GM12801 (cell line): ENCODE results near the gene MAP3K14.

Source experiments
- TF ChIP-seq, protein P1 (sequence below): IDR thresholded peaks from one replicate; pipeline ENCODE4 v1.5.1; 2011; ENCODE audit warnings: control low read depth; ENCODE audit not compliant: insufficient read length; ENCODE audit errors: extremely low read depth

Gene MAP3K14

DNA sequence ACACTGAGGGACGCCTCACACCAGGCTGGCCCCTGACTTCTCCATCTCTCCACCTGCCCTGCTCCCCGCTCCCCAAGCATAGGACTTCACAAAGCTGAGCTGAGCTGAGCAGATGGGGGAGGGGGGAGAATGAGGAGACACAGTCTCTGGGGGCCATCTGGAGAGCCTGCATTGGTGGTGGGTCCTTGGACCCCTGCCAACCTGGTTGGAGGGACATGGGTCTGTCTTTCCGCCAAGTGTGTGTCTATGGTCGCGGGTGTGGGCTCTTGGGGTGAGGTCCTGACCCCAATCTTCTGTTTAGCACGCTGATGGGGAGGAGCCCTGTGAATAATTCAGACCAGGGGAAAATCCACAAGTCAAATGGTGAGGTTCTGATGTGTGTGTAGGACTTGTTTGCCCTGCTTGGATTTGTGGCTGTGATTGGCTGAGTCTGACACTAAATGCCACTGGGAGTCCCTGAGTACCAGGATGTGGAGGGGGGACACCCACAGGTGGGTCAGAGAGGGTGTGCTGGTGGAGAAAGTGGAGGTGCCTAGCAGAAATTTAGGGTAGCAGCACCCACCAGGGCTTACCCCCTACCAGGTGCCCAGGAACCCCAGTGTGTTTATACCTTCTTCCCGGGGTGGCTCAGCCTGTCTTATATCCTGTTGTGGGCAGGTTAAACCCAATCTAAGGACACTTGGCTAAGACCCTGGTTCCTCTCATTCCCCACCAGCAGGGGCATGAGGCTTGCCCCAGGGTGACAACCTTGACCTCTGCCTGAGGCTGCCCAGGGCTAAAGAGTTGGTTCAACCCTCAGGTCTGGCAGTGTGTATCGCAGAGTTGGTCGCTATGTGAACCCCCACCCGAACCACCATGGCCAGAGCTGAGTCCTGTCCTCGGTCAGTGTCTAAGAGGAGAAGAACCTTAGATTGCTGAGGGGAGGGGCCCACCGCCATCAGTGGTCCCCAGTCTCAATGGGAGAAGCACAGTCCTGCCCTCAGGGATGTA lies 93.0 kb downstream of the MAP3K14 start:
- TF ChIP-seq, protein P1, sequence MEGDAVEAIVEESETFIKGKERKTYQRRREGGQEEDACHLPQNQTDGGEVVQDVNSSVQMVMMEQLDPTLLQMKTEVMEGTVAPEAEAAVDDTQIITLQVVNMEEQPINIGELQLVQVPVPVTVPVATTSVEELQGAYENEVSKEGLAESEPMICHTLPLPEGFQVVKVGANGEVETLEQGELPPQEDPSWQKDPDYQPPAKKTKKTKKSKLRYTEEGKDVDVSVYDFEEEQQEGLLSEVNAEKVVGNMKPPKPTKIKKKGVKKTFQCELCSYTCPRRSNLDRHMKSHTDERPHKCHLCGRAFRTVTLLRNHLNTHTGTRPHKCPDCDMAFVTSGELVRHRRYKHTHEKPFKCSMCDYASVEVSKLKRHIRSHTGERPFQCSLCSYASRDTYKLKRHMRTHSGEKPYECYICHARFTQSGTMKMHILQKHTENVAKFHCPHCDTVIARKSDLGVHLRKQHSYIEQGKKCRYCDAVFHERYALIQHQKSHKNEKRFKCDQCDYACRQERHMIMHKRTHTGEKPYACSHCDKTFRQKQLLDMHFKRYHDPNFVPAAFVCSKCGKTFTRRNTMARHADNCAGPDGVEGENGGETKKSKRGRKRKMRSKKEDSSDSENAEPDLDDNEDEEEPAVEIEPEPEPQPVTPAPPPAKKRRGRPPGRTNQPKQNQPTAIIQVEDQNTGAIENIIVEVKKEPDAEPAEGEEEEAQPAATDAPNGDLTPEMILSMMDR, result no peak

DNA sequence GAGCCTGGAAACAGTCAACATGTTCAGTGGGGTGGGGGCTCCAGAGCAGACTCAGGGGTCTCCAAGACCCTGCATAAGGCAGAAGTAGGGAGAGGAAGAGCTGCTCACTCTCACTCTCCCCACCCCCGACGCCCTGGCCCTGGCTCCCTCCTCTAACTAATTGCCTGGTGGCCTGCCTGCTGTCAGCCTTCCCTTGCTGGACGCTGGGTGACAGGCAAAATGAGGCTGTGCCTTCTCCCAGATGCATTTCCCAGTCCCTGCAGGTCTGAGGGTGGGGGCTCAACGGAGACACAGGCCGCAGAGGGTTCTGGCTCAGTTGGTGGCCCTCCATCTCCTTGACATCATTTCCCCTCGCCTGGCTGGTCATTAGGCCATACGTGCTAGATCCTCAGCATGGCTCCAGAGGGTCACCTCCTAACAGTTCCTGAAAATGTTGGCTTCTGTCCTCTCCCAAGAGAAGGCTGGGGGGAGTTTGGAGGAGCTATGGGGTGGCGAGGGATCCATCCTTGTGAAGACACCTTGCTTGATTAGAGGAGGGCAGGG lies 93.8 kb downstream of the MAP3K14 start:
- TF ChIP-seq, protein P1, result no peak

DNA sequence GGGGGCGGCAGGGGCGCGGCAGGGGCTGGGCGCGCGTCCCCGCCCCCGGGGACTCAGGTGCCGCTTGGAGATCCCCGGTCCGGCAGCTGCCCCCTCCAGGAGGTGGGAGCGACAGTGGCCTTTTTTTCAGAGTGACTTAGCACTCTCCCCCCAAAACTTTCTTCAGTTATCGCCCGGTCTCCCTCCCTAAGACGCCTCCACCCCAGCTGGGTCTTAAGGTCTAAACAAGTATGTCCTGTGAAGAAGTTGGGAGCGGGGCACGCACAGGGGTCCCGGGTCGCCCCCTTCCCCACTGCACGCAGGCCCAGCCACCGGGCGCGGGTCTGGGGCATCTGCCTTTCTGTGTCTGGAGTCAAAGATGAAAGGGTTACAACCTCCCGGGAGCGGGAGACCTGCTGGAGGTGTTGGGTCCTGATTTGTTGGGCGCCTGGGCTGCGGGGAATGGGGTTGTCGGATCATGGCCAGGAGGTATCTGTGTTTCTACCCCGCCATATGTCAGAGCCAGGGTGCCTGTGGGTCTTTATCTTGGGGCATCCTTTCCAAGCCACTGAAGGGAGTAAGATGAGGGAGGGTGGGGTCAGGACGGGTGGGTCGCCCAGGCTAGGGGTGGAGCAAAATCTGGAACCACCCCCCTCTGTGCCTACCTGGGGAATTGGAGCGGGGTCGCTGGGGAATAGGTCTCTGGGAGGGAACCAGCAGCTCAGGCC lies 94.4 kb downstream of the MAP3K14 start:
- TF ChIP-seq, protein P1, result no peak

DNA sequence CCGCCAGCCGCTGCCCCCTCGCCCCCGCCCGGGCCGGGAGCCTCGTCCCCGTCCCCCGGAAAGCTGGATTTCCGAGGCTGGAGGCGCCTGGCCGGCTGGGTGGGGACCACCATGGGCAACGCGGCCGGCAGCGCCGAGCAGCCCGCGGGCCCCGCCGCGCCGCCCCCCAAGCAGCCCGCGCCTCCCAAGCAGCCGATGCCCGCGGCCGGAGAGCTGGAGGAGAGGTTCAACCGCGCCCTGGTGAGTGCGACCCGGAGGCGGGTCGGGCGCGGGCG lies 94.9 kb downstream of the MAP3K14 start:
- TF ChIP-seq, protein P1, result no peak

DNA sequence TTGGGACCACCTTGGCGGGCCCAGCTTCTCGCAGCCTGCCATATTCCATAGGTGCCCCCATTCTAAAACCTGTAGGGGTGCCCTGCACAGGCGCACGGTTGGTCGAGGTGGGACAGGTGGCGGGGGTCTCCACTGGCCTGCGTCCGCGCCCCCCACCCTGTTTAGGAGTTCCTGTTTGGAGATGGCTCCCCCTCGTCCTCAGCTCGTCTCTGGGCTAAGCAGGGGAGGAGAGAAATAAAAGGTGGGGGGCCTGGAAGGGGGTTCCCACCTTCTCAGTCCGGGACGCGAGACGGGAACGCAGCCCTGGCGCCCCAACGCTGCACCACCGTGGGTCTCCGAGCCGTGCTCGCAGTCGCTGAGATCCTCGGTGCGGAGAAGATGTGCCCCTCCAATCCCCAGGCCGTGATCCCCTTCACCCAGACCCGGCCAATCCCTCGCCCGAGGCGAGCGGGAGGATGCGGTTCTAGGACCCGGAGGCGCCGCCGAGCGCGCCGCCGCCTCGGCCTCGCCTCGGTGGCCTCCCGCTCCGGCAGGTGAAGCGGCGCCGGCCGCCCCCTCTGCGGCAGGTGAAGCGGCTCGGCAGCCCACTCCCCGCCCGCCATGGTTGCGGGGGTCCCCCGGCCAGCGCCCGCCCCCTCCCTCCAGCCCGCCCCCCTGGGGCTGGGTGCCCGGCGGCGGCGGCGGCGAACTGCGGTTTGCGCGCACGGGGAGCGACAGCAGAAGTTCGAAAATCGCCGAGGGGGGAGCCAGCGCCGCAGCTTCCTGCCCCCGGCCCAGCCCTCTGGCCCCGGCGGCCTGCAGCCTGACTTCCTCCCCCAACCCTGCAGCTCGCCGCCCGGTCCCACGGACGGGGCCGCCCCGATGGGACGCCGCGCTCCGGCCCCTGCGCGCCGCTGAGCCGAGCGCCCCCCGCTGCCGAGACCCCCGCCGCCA lies 95.5 kb downstream of the MAP3K14 start, which contains the start of gene FMNL1:
Gene FMNL1 (plus strand): TSS at position 805 of the 933 bp plus-strand sequence. CDS start 240 bp downstream, outside the sequence.
- TF ChIP-seq, protein P1, result no peak

DNA sequence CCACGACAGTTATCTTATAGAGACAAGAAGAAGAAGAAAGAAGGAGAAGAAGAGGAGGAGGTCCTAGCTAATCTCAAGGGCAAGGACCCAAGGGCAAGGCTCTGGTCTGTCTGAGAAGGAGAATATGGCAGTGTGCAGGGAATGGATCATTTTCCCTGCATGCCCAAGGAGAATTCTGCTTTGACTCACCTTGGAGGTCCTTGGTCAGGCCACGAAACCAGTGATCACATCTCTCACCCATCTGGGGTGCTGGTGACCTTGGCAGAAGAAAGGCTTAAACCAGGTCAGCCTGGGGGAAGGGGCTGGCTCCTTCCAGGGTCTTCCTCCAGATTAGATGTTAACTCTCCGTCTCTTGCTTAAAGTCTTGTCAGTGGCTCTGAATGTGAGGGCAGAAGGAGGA lies 96.7 kb downstream of the MAP3K14 start:
- TF ChIP-seq, protein P1, result no peak
